Activated CD4-positive, alpha-beta T cell treated with anti-CD3 and anti-CD28 coated beads for 36 hours (primary cell): ENCODE measurements around the gene RNPEPL1. TPM values are rescaled to one million over a fixed set of nuclear protein-coding genes. Genes with fewer than 3 reads are reported as not detected.

ENCODE experiments used
- ATAC-seq: fragments of 200-7000 bp; cut with Tn5 transposase; one replicate; pipeline ENCODE4 v1.10.0; 2021; ENCODE audit warnings: mild to moderate bottlenecking, moderate library complexity
- CTCF ChIA-PET: fragments of 350-600 bp; sonication (Branson Sonifier 250); formaldehyde crosslinking; loops from one replicate; lab custom pipeline; 2021; ENCODE audit warnings: antibody characterized with exemption; lab: Charles Lee
- POLR2A ChIA-PET: fragments of 350-600 bp; sonication (Branson Sonifier 250); formaldehyde crosslinking; loops from one replicate; lab custom pipeline; 2021; ENCODE audit warnings: antibody characterized with exemption, inconsistent platforms; lab: Charles Lee
- DNase-seq: peaks from one replicate; pipeline ENCODE4 v3.0.0-alpha.2; 2020
- H3K27ac Mint-ChIP-seq: one replicate; pipeline ENCODE4 v1.8.0; 2021; ENCODE audit warnings: mixed read lengths
- H3K27me3 Mint-ChIP-seq: one replicate; pipeline ENCODE4 v1.8.0; 2021; ENCODE audit warnings: mixed read lengths
- H3K36me3 Mint-ChIP-seq: one replicate; pipeline ENCODE4 v1.8.0; 2021; ENCODE audit warnings: low read depth, mixed read lengths
- H3K4me1 Mint-ChIP-seq: one replicate; pipeline ENCODE4 v1.8.0; 2021; ENCODE audit warnings: mixed read lengths
- H3K4me3 Mint-ChIP-seq: one replicate; pipeline ENCODE4 v1.8.0; 2021; ENCODE audit warnings: mild to moderate bottlenecking, moderate library complexity, mixed read lengths
- H3K9me3 Mint-ChIP-seq: one replicate; pipeline ENCODE4 v1.8.0; 2021; ENCODE audit warnings: low read depth, mixed read lengths
- intact Hi-C, 2 experiments: fragments of 100-400 bp; cut with DNase I in 1 of 2; cut with micrococcal nuclease in 1 of 2; formaldehyde crosslinking; loops; one replicate each; pipeline versions ENCODE4 v1.14.2 to v1.15.1; 2022 to 2024; cut with DNase I, micrococcal nuclease
- total RNA-seq, 2 experiments: library from RNA; stranded (reverse); gene quantifications; one replicate each; pipeline ENCODE4 v1.2.3, GENCODE V29; 2021

RNPEPL1 gene
- total RNA-seq, 2 experiments from 2014 or later: 35.7 to 43.8 TPM

- no peaks in the 10 kb centered on the region for H3K27me3 Mint-ChIP-seq
- ChIA-PET CTCF (interaction anchor here (0.6 to 4.4 kb wide), 12 partner anchors 9 to 653 kb away, joined by 3 to 61 read pairs (median 4); partner anchors contain the start of gene CAPN10), POLR2A (interaction anchor here (0.6 to 3.4 kb wide), 7 partner anchors 11 to 1400 kb away, joined by 3 to 34 read pairs (median 3); partner anchors contain the start of gene CAPN10)
- DNase-seq: peak; percentile 95
- ATAC-seq: peak; percentile 48
- H3K36me3 Mint-ChIP-seq: peaks cover 33% of the 10 kb centered on the region
- H3K9me3 Mint-ChIP-seq: no peaks in the 10 kb centered on the region
- intact Hi-C loops: loop anchor here (1.0 to 10.0 kb wide), 18 partner anchors 21 to 1319 kb away; partner anchors contain the start of genes CAPN10 (in 2 of the 2), FARP2 (in 2 of the 2), D2HGDH (in 1 of the 2) and DTYMK (in 1 of the 2)
- H3K4me3 Mint-ChIP-seq: peak overlapping the region; percentile 87
- peak overlapping the region; percentile 98 for H3K27ac Mint-ChIP-seq
- peaks cover 59% of the 10 kb centered on the region for H3K4me1 Mint-ChIP-seq
Observed at GRCh38 chr2:240565333-240566202, 2.7 kb upstream of the RNPEPL1 start.

- H3K27ac Mint-ChIP-seq: peak overlapping the region; percentile 98
- H3K4me3 Mint-ChIP-seq: peak overlapping the region; percentile 87
- peaks cover 31% of the 10 kb centered on the region for H3K36me3 Mint-ChIP-seq
- ATAC-seq (peak; percentile 67), DNase-seq (peak; percentile 98)
- ChIA-PET CTCF (interaction anchor here (0.6 to 4.4 kb wide), 10 partner anchors 10 to 653 kb away, joined by 3 to 61 read pairs (median 4); partner anchors contain the start of gene CAPN10), POLR2A (interaction anchor here (0.6 to 3.4 kb wide), 6 partner anchors 10 to 1399 kb away, joined by 3 to 34 read pairs (median 3); partner anchors contain the start of gene CAPN10)
- no peaks in the 10 kb centered on the region for H3K27me3 Mint-ChIP-seq
- intact Hi-C loops: loop anchor here (1.0 to 10.0 kb wide), 17 partner anchors 20 to 1318 kb away; partner anchors contain the start of genes CAPN10 (in 2 of the 2), FARP2 (in 2 of the 2), D2HGDH (in 1 of the 2) and DTYMK (in 1 of the 2)
- peaks cover 65% of the 10 kb centered on the region for H3K4me1 Mint-ChIP-seq
- no peaks in the 10 kb centered on the region for H3K9me3 Mint-ChIP-seq
Observed at GRCh38 chr2:240566203-240567136, 1.8 kb upstream of the RNPEPL1 start.

GRCh38 chr2:240567137-240567871 lies 980 bp upstream of the RNPEPL1 start:
- H3K36me3 Mint-ChIP-seq: peaks cover 27% of the 10 kb centered on the region
- peaks cover 57% of the 10 kb centered on the region for H3K4me1 Mint-ChIP-seq
- ATAC-seq (no peak), DNase-seq (peak; percentile 51)
- ChIA-PET CTCF (interaction anchor here (0.6 to 4.4 kb wide), 7 partner anchors 13 to 550 kb away, joined by 3 to 61 read pairs (median 10); partner anchors contain the start of gene CAPN10), POLR2A (interaction anchor here (3.4 kb wide), 1 partner anchor 19 kb away, joined by 34 read pairs; the partner anchor contains the start of gene CAPN10)
- no peaks in the 10 kb centered on the region for H3K27me3 Mint-ChIP-seq
- H3K27ac Mint-ChIP-seq: peak overlapping the region; percentile 94
- H3K4me3 Mint-ChIP-seq: peak overlapping the region; percentile 87
- intact Hi-C loops: loop anchor here (5.0 to 10.0 kb wide), 8 partner anchors 55 to 1317 kb away; partner anchors contain the start of genes D2HGDH (in 1 of the 2), DTYMK (in 1 of the 2), FARP2 (in 1 of the 2) and MTERF4 (in 1 of the 2)
- H3K9me3 Mint-ChIP-seq: no peaks in the 10 kb centered on the region

GRCh38 chr2:240568678-240569522 lies 616 bp downstream of the RNPEPL1 start:
- intact Hi-C loops: loop anchor here (1.0 to 10.0 kb wide), 10 partner anchors 9 to 1316 kb away; partner anchors contain the start of genes D2HGDH (in 1 of the 2), DTYMK (in 1 of the 2), DUSP28 (in 1 of the 2) and FARP2 (in 1 of the 2)
- Mint-ChIP-seq H3K4me1 (peaks cover 41% of the 10 kb centered on the region), H3K36me3 (peaks cover 13% of the 10 kb centered on the region), H3K9me3 (no peaks in the 10 kb centered on the region), H3K4me3 (peak overlapping the region; percentile 87), H3K27ac (peak overlapping the region; percentile 60), H3K27me3 (no peaks in the 10 kb centered on the region)
- ChIA-PET CTCF (interaction anchor here (1.0 to 1.6 kb wide), 4 partner anchors 11 to 55 kb away, joined by 3 to 7 read pairs (median 6); partner anchors contain the start of gene CAPN10), POLR2A (interaction anchor here (0.7 to 1.4 kb wide), 2 partner anchors 18 to 48 kb away, joined by 3 to 8 read pairs; partner anchors contain the start of gene CAPN10)
- peak; percentile 65 for DNase-seq
- no peak for ATAC-seq

- Mint-ChIP-seq H3K27ac (peak overlapping the region; percentile 29), H3K4me3 (peak overlapping the region; percentile 87), H3K27me3 (no peaks in the 10 kb centered on the region), H3K9me3 (no peaks in the 10 kb centered on the region), H3K36me3 (peaks cover 8% of the 10 kb centered on the region), H3K4me1 (peaks cover 34% of the 10 kb centered on the region)
- DNase-seq (no peak), ATAC-seq (no peak)
- POLR2A ChIA-PET: interaction anchor here (0.7 to 1.4 kb wide), 2 partner anchors 17 to 48 kb away, joined by 3 to 8 read pairs; partner anchors contain the start of gene CAPN10
- intact Hi-C loops: loop anchor here (5.0 to 10.0 kb wide), 8 partner anchors 53 to 1315 kb away; partner anchors contain the start of genes D2HGDH (in 1 of the 2), DTYMK (in 1 of the 2), FARP2 (in 1 of the 2) and MTERF4 (in 1 of the 2)
- CTCF ChIA-PET: interaction anchor here (1.0 to 1.6 kb wide), 4 partner anchors 10 to 55 kb away, joined by 3 to 7 read pairs (median 6); partner anchors contain the start of gene CAPN10
Observed at GRCh38 chr2:240569523-240569997, 1.3 kb downstream of the RNPEPL1 start.

- DNase-seq (no peak), ATAC-seq (no peak)
- peaks cover 3% of the 10 kb centered on the region for H3K36me3 Mint-ChIP-seq
- peak overlapping the region; percentile 87 for H3K4me3 Mint-ChIP-seq
- no peak overlapping the region for H3K27ac Mint-ChIP-seq
- POLR2A ChIA-PET: no interaction called here
- CTCF ChIA-PET: no interaction called here
- intact Hi-C loops: loop anchor here (5.0 to 10.0 kb wide), 8 partner anchors 52 to 1315 kb away; partner anchors contain the start of genes D2HGDH (in 1 of the 2), DTYMK (in 1 of the 2), FARP2 (in 1 of the 2) and MTERF4 (in 1 of the 2)
- peaks cover 29% of the 10 kb centered on the region for H3K4me1 Mint-ChIP-seq
- H3K27me3 Mint-ChIP-seq: no peaks in the 10 kb centered on the region
- no peaks in the 10 kb centered on the region for H3K9me3 Mint-ChIP-seq
Observed at GRCh38 chr2:240569998-240570530, 1.8 kb downstream of the RNPEPL1 start.

GRCh38 chr2:240570531-240571313 lies 2.4 kb downstream of the RNPEPL1 start:
- POLR2A ChIA-PET: no interaction called here
- Mint-ChIP-seq H3K27ac (peak overlapping the region; percentile 6), H3K9me3 (no peaks in the 10 kb centered on the region)

GRCh38 chr2:240571314-240571973 lies 3.2 kb downstream of the RNPEPL1 start:
- H3K27ac Mint-ChIP-seq: no peak overlapping the region
- no peaks in the 10 kb centered on the region for H3K27me3 Mint-ChIP-seq
- intact Hi-C loops: no loop called here
- no peaks in the 10 kb centered on the region for H3K9me3 Mint-ChIP-seq
- ATAC-seq (no peak), DNase-seq (peak; percentile 4)
- H3K4me3 Mint-ChIP-seq: no peak overlapping the region
- peaks cover 25% of the 10 kb centered on the region for H3K4me1 Mint-ChIP-seq
- ChIA-PET POLR2A (no interaction called here), CTCF (no interaction called here)
- peaks cover 2% of the 10 kb centered on the region for H3K36me3 Mint-ChIP-seq

More at GRCh38 chr2:240570531-240571313, 2.4 kb downstream of the RNPEPL1 start:
- DNase-seq (peak; percentile 4), ATAC-seq (no peak)
- H3K4me1 Mint-ChIP-seq: peaks cover 25% of the 10 kb centered on the region
- no peaks in the 10 kb centered on the region for H3K27me3 Mint-ChIP-seq
- no peak overlapping the region for H3K4me3 Mint-ChIP-seq
- intact Hi-C loops: no loop called here
- H3K36me3 Mint-ChIP-seq: peaks cover 2% of the 10 kb centered on the region
- CTCF ChIA-PET: no interaction called here
